ENCODE data around the gene SGO1. TPM values are rescaled to one million over a fixed set of nuclear protein-coding genes. Genes with fewer than 3 reads are reported as not detected.

Gene SGO1
- total RNA-seq, 1 donor from 2014 or later = 4.8 TPM

- no peak for DNase-seq (ENCODE audit: low read depth)
- Histone ChIP-seq H3K36me3 (ENCODE audit: control insufficient read depth, insufficient read depth, low read length) (no peaks in the 10 kb centered on the region), H3K27me3 (ENCODE audit: control insufficient read depth, insufficient read depth, low read length) (no peaks in the 10 kb centered on the region), H3K4me3 (ENCODE audit: low read depth, low read length) (no peak overlapping the region)
- TF ChIP-seq CTCF (IDR thresholded peaks at IDR 0.05; ENCODE audit: insufficient read depth, low read length, poor library complexity, severe bottlenecking) = no peak
Measured at GRCh38 chr3:20128358-20128757, 57.6 kb downstream of the SGO1 start.

GRCh38 chr3:20125897-20126296, 60.1 kb downstream of the SGO1 start:
- H3K36me3 ChIP-seq (ENCODE audit: control insufficient read depth, insufficient read depth, low read length) = no peaks in the 10 kb centered on the region
- no peak for TF ChIP-seq CTCF (IDR thresholded peaks at IDR 0.05; ENCODE audit: insufficient read depth, low read length, poor library complexity, severe bottlenecking)
- no peaks in the 10 kb centered on the region for H3K27me3 ChIP-seq (ENCODE audit: control insufficient read depth, insufficient read depth, low read length)
- no peak overlapping the region for H3K4me3 ChIP-seq (ENCODE audit: low read depth, low read length)
- DNase-seq (ENCODE audit: low read depth) = no peak

GRCh38 chr3:20125289-20125688, 60.7 kb downstream of the SGO1 start:
- no peak for DNase-seq (ENCODE audit: low read depth)
- H3K4me3 ChIP-seq (ENCODE audit: low read depth, low read length) = no peak overlapping the region
- no peaks in the 10 kb centered on the region for H3K27me3 ChIP-seq (ENCODE audit: control insufficient read depth, insufficient read depth, low read length)
- no peaks in the 10 kb centered on the region for H3K36me3 ChIP-seq (ENCODE audit: control insufficient read depth, insufficient read depth, low read length)
- TF ChIP-seq CTCF (IDR thresholded peaks at IDR 0.05; ENCODE audit: insufficient read depth, low read length, poor library complexity, severe bottlenecking) = no peak

DNA sequence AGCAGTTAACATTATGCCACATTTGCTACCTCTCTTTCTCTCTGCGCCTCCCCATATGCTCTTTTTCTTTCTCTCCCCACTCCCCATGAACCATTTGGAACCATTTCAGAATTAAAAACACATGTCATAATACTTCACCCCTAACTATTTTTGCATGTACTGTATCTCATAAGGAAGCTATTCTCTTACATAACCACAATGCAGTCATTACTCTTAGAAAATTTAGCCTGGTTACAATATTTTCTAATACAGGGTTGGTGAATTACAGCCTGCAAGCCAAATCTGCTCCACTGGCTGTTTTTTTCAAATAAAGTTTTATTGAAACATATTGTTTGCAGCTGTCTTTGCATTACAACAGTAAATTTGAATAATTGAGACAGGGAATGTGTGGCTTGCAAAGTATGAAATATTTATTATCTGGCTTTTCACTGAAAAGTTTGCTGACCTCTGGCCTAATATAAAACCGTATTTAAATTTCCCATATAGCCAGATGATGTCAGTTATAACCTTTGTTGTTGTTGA, 62.8 kb downstream of the SGO1 start:
- no peak for DNase-seq (ENCODE audit: low read depth)
- Histone ChIP-seq H3K36me3 (ENCODE audit: control insufficient read depth, insufficient read depth, low read length) (no peaks in the 10 kb centered on the region), H3K27me3 (ENCODE audit: control insufficient read depth, insufficient read depth, low read length) (no peaks in the 10 kb centered on the region), H3K4me3 (ENCODE audit: low read depth, low read length) (no peak overlapping the region)
- TF ChIP-seq CTCF (IDR thresholded peaks at IDR 0.05; ENCODE audit: insufficient read depth, low read length, poor library complexity, severe bottlenecking) = no peak

DNA sequence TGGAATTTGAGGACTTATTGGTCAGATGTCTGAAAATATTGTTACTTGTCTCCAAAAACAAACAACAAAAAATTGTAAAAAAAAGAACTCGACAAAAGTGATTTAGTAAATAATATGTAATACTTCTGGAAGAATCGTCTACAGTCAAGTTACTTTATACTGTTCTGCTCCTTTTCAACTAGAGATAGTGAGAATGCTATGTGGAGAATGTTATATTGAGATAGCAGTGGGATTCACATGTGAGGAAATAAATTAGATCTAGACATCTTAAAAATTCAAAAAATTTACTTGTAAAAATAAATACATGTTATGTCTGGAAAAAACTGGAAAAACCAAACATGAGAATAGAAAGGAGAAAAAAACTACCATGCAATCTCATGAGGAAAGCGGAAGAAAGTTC, 64.9 kb downstream of the SGO1 start:
- no peak overlapping the region for H3K4me3 ChIP-seq (ENCODE audit: low read depth, low read length)
- H3K36me3 ChIP-seq (ENCODE audit: control insufficient read depth, insufficient read depth, low read length) = no peaks in the 10 kb centered on the region
- H3K27me3 ChIP-seq (ENCODE audit: control insufficient read depth, insufficient read depth, low read length) = no peaks in the 10 kb centered on the region
- no peak for TF ChIP-seq CTCF (IDR thresholded peaks at IDR 0.05; ENCODE audit: insufficient read depth, low read length, poor library complexity, severe bottlenecking)
- no peak for DNase-seq (ENCODE audit: low read depth)

Other genes with a start within 250 kb of the SGO1 start
- 53.1 and 59.7 TPM in 2 replicates for gene RAB5A, start 239.1 kb downstream of the SGO1 start, total RNA-seq
- not detected in 2 replicates for gene PP2D1, start 173.9 kb downstream of the SGO1 start, total RNA-seq
- 1.8 and 2.2 TPM in 2 replicates for gene KAT2B, start 145.8 kb downstream of the SGO1 start, total RNA-seq

Measured in kidney epithelial cell (primary cell).